ENCODE results near the gene ZBTB21.

Gene ZBTB21

GRCh38 chr21:42058631-42059111, 48.5 kb upstream of the ZBTB21 start:
- Histone ChIP-seq H3K27me3 (replicated peaks; ENCODE audit: insufficient read depth, low read length) (no peaks in the 10 kb centered on the region), H3K4me3 (ENCODE audit: low read length) (no peak overlapping the region), H3K4me2 (ENCODE audit: low read depth, low read length) (no peak overlapping the region), H3K9me2 (replicated peaks; ENCODE audit: insufficient read depth, low read length) (no peaks in the 10 kb centered on the region), H3K4me1 (ENCODE audit: low read length) (peaks cover 33% of the 10 kb centered on the region), H3K9ac (ENCODE audit: low read length) (no peak overlapping the region), H3K36me3 (replicated peaks; ENCODE audit: insufficient read depth, low read length) (no peaks in the 10 kb centered on the region), H3K9me3 (replicated peaks; ENCODE audit: insufficient read depth, low read length) (no peaks in the 10 kb centered on the region), H2AFZ (ENCODE audit: low read length) (no peak overlapping the region), H3K79me2 (ENCODE audit: low read length) (no peaks in the 10 kb centered on the region), H3F3A (ENCODE audit: insufficient read depth, low read length) (peaks cover 30% of the 10 kb centered on the region), H3K27ac (ENCODE audit: low read length) (no peak overlapping the region), H4K20me1 (ENCODE audit: insufficient read depth, low read length) (no peaks in the 10 kb centered on the region)
- TF ChIP-seq CTCF (IDR thresholded peaks at IDR 0.05; ENCODE audit: low read length) = no peak
- DNase-seq = no peak

- no peak overlapping the region for H3K27ac ChIP-seq (ENCODE audit: low read length)
- no peak for DNase-seq
These were observed 47.8 kb upstream of the ZBTB21 start for GRCh38 chr21:42057851-42058437.

GRCh38 chr21:42056996-42057689, 47.0 kb upstream of the ZBTB21 start:
- H3K9me2 ChIP-seq (replicated peaks; ENCODE audit: insufficient read depth, low read length) = no peaks in the 10 kb centered on the region
- no peaks in the 10 kb centered on the region for H3K27me3 ChIP-seq (replicated peaks; ENCODE audit: insufficient read depth, low read length)
- H3K27ac ChIP-seq (ENCODE audit: low read length) = no peak overlapping the region
- H3K9ac ChIP-seq (ENCODE audit: low read length) = no peak overlapping the region
- no peak for TF ChIP-seq EZH2 (optimal IDR thresholded peaks at IDR 0.05; ENCODE audit: low read depth, low read length)
- TF ChIP-seq EZH2phosphoT487 (IDR thresholded peaks at IDR 0.05; ENCODE audit: low read length) = no peak
- TF ChIP-seq CTCF (IDR thresholded peaks at IDR 0.05; ENCODE audit: low read length) = no peak
- H3K9me3 ChIP-seq (replicated peaks; ENCODE audit: insufficient read depth, low read length) = no peaks in the 10 kb centered on the region
- H3F3A ChIP-seq (ENCODE audit: insufficient read depth, low read length) = peaks cover 15% of the 10 kb centered on the region
- no peaks in the 10 kb centered on the region for H3K79me2 ChIP-seq (ENCODE audit: low read length)
- DNase-seq = no peak
- H3K36me3 ChIP-seq (replicated peaks; ENCODE audit: insufficient read depth, low read length) = no peaks in the 10 kb centered on the region
- H3K4me1 ChIP-seq (ENCODE audit: low read length) = peaks cover 21% of the 10 kb centered on the region
- no peaks in the 10 kb centered on the region for H4K20me1 ChIP-seq (ENCODE audit: insufficient read depth, low read length)
- no peak overlapping the region for H2AFZ ChIP-seq (ENCODE audit: low read length)
- no peak overlapping the region for H3K4me2 ChIP-seq (ENCODE audit: low read depth, low read length)
- no peak overlapping the region for H3K4me3 ChIP-seq (ENCODE audit: low read length)

More at GRCh38 chr21:42057851-42058437, 47.8 kb upstream of the ZBTB21 start:
- no peaks in the 10 kb centered on the region for H4K20me1 ChIP-seq (ENCODE audit: insufficient read depth, low read length)
- H3K27me3 ChIP-seq (replicated peaks; ENCODE audit: insufficient read depth, low read length) = no peaks in the 10 kb centered on the region
- H3K36me3 ChIP-seq (replicated peaks; ENCODE audit: insufficient read depth, low read length) = no peaks in the 10 kb centered on the region
- no peak overlapping the region for H3K4me2 ChIP-seq (ENCODE audit: low read depth, low read length)
- peaks cover 23% of the 10 kb centered on the region for H3F3A ChIP-seq (ENCODE audit: insufficient read depth, low read length)
- H3K9me3 ChIP-seq (replicated peaks; ENCODE audit: insufficient read depth, low read length) = no peaks in the 10 kb centered on the region
- peaks cover 26% of the 10 kb centered on the region for H3K4me1 ChIP-seq (ENCODE audit: low read length)
- H2AFZ ChIP-seq (ENCODE audit: low read length) = no peak overlapping the region
- no peaks in the 10 kb centered on the region for H3K9me2 ChIP-seq (replicated peaks; ENCODE audit: insufficient read depth, low read length)
- H3K9ac ChIP-seq (ENCODE audit: low read length) = no peak overlapping the region
- no peaks in the 10 kb centered on the region for H3K79me2 ChIP-seq (ENCODE audit: low read length)
- no peak overlapping the region for H3K4me3 ChIP-seq (ENCODE audit: low read length)
- TF ChIP-seq CTCF (IDR thresholded peaks at IDR 0.05; ENCODE audit: low read length) (no peak), EZH2phosphoT487 (IDR thresholded peaks at IDR 0.05; ENCODE audit: low read length) (no peak), EZH2 (optimal IDR thresholded peaks at IDR 0.05; ENCODE audit: low read depth, low read length) (no peak)

Measured in MM.1S (cell line).